ENCODE data around the gene UBE2H.

DNA sequence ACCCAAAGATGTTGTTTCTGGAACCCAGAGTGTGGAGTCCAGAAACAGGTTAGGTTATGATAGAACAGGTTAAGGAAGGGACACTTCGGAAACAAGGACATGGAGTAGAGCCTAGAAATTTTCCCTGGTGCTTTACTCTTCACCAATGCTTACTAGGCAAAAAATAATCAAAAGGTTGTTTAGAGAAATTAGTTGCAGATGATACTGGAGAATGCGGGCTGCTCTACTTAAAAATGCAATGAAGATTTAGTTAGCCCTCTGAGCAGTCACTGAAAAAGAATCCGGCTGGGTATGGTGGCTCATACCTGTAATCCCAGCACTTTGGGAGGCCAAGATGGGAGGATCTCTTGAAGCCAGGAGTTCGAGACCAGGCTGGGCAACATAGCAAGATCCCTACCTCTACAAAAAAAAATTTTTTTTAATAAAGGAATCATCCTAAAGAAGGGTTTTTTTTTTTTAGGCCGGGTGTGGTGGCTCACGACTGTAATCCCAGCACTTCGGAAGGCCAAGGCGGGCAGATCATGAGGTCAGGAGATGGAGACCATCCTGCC is 3.3 kb upstream of the UBE2H start:
- TF ChIP-seq, protein P1, sequence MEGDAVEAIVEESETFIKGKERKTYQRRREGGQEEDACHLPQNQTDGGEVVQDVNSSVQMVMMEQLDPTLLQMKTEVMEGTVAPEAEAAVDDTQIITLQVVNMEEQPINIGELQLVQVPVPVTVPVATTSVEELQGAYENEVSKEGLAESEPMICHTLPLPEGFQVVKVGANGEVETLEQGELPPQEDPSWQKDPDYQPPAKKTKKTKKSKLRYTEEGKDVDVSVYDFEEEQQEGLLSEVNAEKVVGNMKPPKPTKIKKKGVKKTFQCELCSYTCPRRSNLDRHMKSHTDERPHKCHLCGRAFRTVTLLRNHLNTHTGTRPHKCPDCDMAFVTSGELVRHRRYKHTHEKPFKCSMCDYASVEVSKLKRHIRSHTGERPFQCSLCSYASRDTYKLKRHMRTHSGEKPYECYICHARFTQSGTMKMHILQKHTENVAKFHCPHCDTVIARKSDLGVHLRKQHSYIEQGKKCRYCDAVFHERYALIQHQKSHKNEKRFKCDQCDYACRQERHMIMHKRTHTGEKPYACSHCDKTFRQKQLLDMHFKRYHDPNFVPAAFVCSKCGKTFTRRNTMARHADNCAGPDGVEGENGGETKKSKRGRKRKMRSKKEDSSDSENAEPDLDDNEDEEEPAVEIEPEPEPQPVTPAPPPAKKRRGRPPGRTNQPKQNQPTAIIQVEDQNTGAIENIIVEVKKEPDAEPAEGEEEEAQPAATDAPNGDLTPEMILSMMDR (IDR thresholded peaks at IDR 0.05): no peak
- TF ChIP-seq EP300 (IDR thresholded peaks at IDR 0.05; ENCODE audit: low read depth) (no peak), POLR2A (IDR thresholded peaks at IDR 0.05) (no peak)
